ENCODE measurements around the gene TTLL11. TPM values are rescaled to one million over a fixed set of nuclear protein-coding genes. Genes with fewer than 3 reads are reported as not detected.
A peak's percentile ranks its signal among the peaks of the same experiment; 100 is the strongest.

TTLL11 gene
- total RNA-seq, 1 experiment from 2014 or later: 3.8 TPM

DNA sequence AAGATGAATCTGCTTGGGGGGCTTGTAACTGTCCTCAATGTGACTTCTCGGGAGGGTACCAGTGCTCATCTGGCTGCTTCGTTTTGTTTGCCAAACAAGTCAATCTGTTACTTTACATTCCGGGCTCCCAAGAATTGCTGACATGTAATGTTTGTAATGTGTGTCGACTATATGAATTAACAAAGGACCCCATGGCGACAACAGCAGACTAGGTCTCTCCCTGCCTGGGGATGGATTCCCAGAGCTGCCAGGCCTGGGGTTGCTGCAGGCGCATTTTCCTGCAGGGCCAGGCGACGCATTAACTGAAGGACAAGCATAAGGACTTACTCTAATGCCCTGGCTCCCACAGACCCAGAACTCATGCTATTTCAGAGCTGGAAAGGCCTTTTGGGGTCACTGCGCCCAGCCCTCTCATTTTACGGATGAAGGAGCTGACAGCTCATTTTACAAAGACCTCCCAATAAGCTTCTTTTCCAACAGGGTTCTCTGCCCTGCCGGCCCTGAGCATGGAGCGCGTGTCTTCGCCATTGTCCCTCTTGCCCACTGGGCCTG lies 214.8 kb downstream of the TTLL11 start:
- no peaks in the 10 kb centered on the region for H3K36me3 ChIP-seq
- H3K9me3 ChIP-seq (replicated peaks): no peaks in the 10 kb centered on the region
- no peaks in the 10 kb centered on the region for H3K27me3 ChIP-seq (replicated peaks)
- no peak for DNase-seq (ENCODE audit: low read depth in 1 of 2, low spot score in 2 of 2)
- no peak overlapping the region for H3K27ac ChIP-seq
- H3K4me3 ChIP-seq: no peak overlapping the region
- no peaks in the 10 kb centered on the region for H3K4me1 ChIP-seq (replicated peaks)

DNA sequence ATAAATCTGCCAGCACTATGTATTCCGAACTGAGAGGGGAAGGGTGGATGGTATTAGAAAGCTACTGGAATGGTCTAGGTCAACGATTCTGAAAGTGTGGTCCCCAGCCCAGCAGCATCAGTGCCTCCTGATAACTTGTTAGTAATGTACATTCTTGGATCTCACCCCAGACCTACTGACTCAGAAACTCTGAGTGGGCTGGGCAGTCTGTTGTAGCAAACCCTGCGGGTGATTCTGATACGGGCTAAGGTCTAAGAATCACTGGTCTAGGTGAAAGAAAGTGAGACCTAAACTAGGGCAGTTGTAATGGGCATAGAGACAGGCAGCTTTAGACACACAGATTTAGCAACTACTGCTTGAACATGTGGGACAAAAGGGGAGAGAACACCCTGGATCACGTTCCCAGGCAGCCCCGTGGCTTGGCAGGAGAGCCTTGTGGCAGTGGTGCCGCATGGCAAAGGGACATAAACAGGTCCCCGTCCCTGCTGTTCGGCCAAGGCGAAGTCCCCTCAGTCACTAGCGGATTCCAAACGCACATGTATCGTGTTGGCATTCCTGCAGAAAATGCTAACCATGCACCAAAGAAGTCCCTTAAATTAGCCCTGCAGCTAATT lies 216.3 kb downstream of the TTLL11 start:
- no peaks in the 10 kb centered on the region for H3K36me3 ChIP-seq
- H3K27me3 ChIP-seq (replicated peaks): no peaks in the 10 kb centered on the region
- no peaks in the 10 kb centered on the region for H3K4me1 ChIP-seq (replicated peaks)
- DNase-seq (ENCODE audit: low read depth in 1 of 2, low spot score in 2 of 2): no peak
- no peaks in the 10 kb centered on the region for H3K9me3 ChIP-seq (replicated peaks)
- H3K4me3 ChIP-seq: no peak overlapping the region
- H3K27ac ChIP-seq: no peak overlapping the region

DNA sequence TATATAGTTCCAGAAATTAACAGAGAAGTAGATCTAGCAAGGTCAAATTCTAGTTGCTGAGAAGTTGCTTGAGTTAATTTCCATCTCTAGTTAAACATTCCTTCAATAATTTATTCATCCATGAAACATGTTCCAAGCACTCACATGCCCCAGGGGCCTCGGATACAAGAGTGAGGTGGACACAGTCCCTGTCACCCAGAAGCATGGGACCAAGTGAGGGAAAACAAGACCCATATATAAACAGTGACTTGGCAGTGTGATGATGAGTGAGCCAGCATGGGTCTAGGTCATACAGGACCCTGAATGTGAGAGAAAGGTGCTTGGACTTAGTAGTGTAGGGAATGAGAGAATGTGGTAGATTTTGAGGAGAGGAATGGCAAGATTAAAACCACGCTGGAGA lies 216.9 kb downstream of the TTLL11 start:
- DNase-seq (ENCODE audit: low read depth in 1 of 2, low spot score in 2 of 2): no peak
- H3K27me3 ChIP-seq (replicated peaks): no peaks in the 10 kb centered on the region
- no peaks in the 10 kb centered on the region for H3K4me1 ChIP-seq (replicated peaks)
- H3K27ac ChIP-seq: no peak overlapping the region
- no peaks in the 10 kb centered on the region for H3K9me3 ChIP-seq (replicated peaks)
- H3K36me3 ChIP-seq: no peaks in the 10 kb centered on the region
- H3K4me3 ChIP-seq: no peak overlapping the region

DNA sequence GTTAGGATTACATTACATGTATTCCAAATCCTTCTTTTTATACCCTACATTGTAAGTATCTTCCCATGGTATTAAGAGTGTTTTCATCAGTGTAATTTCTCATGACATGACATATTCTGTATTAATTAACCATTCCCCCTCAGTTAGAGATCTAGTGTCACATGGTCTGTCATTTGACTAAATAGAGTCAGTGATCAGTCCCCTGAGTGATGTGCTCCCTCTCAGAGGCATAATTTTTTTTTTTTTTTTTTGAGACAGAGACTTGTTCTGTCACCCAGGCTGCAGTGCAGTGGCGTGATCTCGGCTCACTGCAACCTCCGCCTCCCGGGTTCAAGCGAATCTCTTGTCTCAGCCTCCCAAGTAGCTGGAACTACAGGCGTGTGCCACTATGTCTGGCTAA lies 218.6 kb downstream of the TTLL11 start:
- Histone ChIP-seq H3K27ac (no peak overlapping the region), H3K4me1 (replicated peaks) (no peaks in the 10 kb centered on the region), H3K4me3 (no peak overlapping the region), H3K36me3 (no peaks in the 10 kb centered on the region), H3K27me3 (replicated peaks) (no peaks in the 10 kb centered on the region), H3K9me3 (replicated peaks) (no peaks in the 10 kb centered on the region)
- no peak for DNase-seq (ENCODE audit: low read depth in 1 of 2, low spot score in 2 of 2)

DNA sequence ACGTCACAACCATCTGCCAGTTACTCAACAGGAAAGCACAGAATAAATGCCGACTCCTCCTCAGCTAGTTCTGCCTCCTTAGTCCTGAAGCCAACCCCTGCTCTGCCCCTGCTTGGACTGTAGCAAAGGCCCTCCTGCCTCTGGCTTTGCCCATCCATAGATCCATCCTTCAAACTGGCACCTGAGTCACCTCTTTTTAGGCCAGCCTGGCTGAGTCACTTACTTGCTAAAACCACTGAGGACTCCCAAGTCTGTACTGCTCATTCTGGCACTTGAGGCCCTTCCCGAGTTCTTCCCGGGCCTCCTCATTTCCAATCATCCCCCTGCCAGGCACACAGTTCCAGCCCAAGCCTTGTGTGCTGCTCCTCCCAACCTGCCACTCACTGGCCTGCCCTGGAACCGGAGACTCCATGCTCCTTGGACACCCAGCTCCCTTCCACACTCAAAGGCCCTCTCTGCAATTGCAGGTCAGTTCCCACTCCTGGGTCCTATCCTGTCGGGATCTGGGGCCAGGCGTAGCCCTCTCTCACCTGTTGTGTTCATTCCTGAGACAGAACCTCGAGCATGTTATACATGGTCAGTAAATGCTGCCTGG lies 221.6 kb downstream of the TTLL11 start:
- no peaks in the 10 kb centered on the region for H3K36me3 ChIP-seq
- DNase-seq (ENCODE audit: low read depth in 1 of 2, low spot score in 2 of 2): no peak
- no peaks in the 10 kb centered on the region for H3K27me3 ChIP-seq (replicated peaks)
- H3K4me1 ChIP-seq (replicated peaks): no peaks in the 10 kb centered on the region
- H3K4me3 ChIP-seq: no peak overlapping the region
- H3K9me3 ChIP-seq (replicated peaks): no peaks in the 10 kb centered on the region
- no peak overlapping the region for H3K27ac ChIP-seq

DNA sequence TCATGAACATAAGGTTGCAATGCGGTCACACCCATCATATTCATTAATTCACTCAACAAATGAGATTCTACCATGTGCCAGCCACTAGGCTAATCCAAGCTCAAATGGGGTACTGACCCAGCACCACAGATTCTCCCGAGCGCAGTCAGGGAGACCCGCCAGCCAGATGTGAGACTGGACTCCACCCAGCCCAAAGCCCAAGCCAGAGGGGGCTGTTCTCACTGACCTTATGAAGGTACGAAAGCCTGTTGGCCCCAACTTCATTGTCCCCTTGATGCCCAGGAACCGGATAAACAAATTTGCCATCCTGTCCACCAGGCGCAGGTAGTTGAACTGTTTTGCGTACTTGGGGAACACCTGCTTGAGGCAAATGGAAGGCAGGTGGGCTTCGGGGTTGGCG lies 222.8 kb downstream of the TTLL11 start:
- Histone ChIP-seq H3K36me3 (no peaks in the 10 kb centered on the region), H3K27me3 (replicated peaks) (no peaks in the 10 kb centered on the region), H3K4me1 (replicated peaks) (no peaks in the 10 kb centered on the region), H3K9me3 (replicated peaks) (no peaks in the 10 kb centered on the region), H3K27ac (no peak overlapping the region), H3K4me3 (no peak overlapping the region)
- no peak for DNase-seq (ENCODE audit: low read depth in 1 of 2, low spot score in 2 of 2)

DNA sequence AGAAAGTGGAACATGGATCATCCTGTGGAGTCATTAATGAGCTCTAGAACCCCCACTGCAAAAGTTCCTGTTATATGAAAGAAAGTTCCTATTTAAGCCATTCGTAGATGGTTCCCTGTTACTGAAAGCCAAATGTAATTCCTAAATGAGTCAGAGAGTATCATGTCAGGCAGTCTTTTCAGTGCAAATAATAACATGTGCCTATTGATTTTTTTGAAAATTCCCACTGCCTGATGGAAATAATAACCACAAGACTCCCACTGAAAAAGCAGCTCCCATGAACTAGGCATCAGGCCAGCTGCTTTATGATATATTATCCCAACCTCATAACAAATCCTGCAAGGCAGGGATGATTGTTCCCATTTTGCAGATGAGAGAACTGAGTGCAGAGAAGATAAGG lies 224.5 kb downstream of the TTLL11 start:
- H3K4me3 ChIP-seq: no peak overlapping the region
- H3K9me3 ChIP-seq (replicated peaks): no peaks in the 10 kb centered on the region
- H3K4me1 ChIP-seq (replicated peaks): no peaks in the 10 kb centered on the region
- no peak for DNase-seq (ENCODE audit: low read depth in 1 of 2, low spot score in 2 of 2)
- no peak overlapping the region for H3K27ac ChIP-seq
- H3K27me3 ChIP-seq (replicated peaks): no peaks in the 10 kb centered on the region
- no peaks in the 10 kb centered on the region for H3K36me3 ChIP-seq

DNA sequence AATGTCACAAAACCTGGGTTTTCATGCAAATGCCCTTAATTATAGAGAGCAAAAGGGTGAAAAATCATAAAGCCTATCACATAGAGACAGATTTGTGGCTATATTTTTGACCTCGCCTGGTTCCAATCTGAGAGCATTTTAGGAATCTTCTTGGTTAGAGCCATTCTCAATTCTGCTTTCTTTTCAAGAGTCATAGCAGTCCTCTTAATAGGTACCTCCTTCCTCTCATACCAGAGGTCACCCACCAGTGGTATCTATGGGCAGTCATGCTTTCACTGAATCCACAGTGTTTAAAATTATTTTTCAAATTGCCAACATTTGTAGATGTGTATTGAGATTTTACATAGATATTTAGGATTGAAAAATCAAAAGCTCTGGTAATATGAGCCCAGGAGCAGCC lies 226.2 kb downstream of the TTLL11 start:
- Histone ChIP-seq H3K9me3 (replicated peaks) (no peaks in the 10 kb centered on the region), H3K4me3 (no peak overlapping the region)
- DNase-seq (ENCODE audit: low read depth in 1 of 2, low spot score in 2 of 2): no peak

DNA sequence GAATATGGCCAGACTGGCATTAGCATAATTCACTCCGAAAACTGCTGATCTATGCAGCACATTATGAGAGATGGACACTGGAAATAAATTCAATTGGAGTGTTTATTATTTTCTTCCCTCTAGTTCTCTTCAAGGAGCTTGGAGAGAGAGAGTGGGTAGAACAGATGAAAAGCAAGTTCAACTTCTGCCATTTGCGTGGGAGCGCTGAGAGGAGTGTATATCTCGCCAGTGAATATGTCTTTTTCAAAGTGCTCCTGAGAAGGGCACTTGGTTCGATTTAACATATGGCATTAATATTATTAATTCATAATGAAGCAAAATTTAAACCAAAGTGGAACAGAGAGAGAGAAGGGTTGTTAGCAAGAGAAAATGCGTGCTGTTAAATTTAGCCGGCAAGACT lies 227.2 kb downstream of the TTLL11 start:
- Histone ChIP-seq H3K27ac (no peak overlapping the region), H3K27me3 (replicated peaks) (no peaks in the 10 kb centered on the region), H3K9me3 (replicated peaks) (no peaks in the 10 kb centered on the region), H3K4me3 (no peak overlapping the region), H3K4me1 (replicated peaks) (no peaks in the 10 kb centered on the region; the same call in 1 of the 2 replicates), H3K36me3 (no peaks in the 10 kb centered on the region)
- DNase-seq (ENCODE audit: low read depth in 1 of 2, low spot score in 2 of 2): peak in 1 of 2 experiments; percentile 3

More for the DNA sequence above, 226.2 kb downstream of the TTLL11 start:
- H3K27ac ChIP-seq: no peak overlapping the region
- no peaks in the 10 kb centered on the region for H3K4me1 ChIP-seq (replicated peaks)
- no peaks in the 10 kb centered on the region for H3K27me3 ChIP-seq (replicated peaks)
- no peaks in the 10 kb centered on the region for H3K36me3 ChIP-seq

DNA sequence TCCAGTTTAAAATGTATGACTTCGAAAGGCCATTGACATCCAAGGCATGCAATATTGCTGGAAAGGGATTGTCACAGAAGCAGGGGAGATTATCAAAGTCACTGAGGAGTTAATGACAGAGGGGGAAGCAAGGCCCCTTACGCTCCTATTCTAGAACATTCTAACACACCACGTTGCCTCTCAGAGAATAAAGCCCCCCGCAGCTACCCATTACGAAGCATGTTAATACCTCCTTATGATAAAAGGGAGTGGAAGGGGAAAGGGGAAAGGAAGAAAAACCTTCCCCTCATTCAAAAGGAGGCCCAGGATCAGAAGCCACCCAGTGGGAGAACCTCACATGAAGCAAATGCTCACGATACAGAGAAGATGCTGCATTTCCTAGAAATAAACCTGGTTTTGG lies 228.0 kb downstream of the TTLL11 start:
- Histone ChIP-seq H3K36me3 (no peaks in the 10 kb centered on the region), H3K4me1 (replicated peaks) (no peaks in the 10 kb centered on the region; the same call in 1 of the 2 replicates), H3K4me3 (no peak overlapping the region), H3K27me3 (replicated peaks) (no peaks in the 10 kb centered on the region), H3K9me3 (replicated peaks) (no peaks in the 10 kb centered on the region), H3K27ac (no peak overlapping the region)
- peak in 1 of 2 experiments; percentile 8 for DNase-seq (ENCODE audit: low read depth in 1 of 2, low spot score in 2 of 2)

DNA sequence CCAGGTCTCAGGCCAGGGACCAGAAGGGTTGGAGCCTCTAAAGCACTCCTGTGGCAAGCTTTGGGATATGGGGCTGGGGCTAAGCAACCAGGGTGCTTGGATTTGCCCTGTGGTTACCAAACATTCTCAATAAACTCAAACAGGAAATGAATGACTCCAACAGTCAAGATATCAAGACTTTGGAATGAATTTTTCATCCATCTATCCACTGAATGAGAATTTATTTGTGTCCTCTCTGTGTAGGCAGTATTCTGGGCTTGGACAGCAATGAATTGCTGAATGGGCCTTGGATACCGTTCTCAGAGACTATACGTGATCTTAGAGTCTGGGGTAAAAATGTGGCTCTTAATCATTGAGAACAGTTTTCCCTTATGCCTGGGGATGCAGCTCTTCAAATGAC lies 229.2 kb downstream of the TTLL11 start:
- no peaks in the 10 kb centered on the region for H3K9me3 ChIP-seq (replicated peaks)
- no peaks in the 10 kb centered on the region for H3K27me3 ChIP-seq (replicated peaks)
- H3K36me3 ChIP-seq: no peaks in the 10 kb centered on the region
- H3K4me3 ChIP-seq: no peak overlapping the region
- H3K4me1 ChIP-seq (replicated peaks): no peaks in the 10 kb centered on the region; the same call in 1 of the 2 replicates
- no peak overlapping the region for H3K27ac ChIP-seq
- DNase-seq (ENCODE audit: low read depth in 1 of 2, low spot score in 2 of 2): peak in 1 of 2 experiments; percentile 4

DNA sequence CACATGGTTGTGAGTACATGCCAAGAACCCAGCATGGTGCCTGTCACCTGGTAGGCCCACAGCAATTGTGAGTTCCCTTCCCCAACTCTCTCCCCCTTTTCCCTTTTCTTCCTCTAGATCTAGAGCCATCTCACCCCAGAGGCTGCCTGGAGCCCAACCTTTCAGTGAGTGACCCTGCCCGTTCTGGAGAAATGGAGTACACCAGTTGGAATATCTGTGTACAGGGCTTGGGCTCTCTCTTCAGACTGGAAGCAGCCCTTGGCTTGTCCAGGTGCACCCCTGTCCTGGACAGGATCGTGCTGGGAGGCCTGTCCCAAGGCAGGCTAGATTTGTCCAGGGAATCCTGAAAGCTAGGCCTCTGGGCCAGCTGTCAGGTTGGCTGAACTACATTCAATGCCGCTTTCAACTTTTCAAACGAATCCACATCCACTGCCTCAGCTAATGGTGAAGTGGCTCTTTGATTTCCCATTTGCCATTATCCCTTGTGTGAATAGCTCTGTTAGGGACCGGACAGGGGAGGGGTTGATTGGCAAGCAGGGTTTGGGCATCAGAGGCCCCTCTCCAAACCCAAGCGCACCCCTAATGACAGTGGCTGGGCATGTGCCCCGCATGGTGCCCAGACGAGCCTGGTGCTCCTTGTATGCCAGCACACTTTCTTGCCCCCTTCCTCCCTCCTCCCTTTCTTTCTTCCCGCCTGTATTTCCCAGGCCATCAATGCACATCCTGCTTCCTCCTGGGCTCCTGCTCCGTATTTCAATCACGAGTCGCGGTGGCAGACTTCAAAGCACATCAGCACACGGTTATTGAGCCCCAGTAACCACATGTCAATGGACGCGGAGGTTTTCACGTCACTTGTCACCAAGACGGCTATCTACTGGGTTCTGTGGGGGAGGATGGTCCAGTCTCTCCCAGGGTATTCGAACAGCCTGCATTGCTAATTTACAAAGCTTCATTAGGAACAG lies 230.5 kb downstream of the TTLL11 start:
- H3K27ac ChIP-seq: no peak overlapping the region

DNA sequence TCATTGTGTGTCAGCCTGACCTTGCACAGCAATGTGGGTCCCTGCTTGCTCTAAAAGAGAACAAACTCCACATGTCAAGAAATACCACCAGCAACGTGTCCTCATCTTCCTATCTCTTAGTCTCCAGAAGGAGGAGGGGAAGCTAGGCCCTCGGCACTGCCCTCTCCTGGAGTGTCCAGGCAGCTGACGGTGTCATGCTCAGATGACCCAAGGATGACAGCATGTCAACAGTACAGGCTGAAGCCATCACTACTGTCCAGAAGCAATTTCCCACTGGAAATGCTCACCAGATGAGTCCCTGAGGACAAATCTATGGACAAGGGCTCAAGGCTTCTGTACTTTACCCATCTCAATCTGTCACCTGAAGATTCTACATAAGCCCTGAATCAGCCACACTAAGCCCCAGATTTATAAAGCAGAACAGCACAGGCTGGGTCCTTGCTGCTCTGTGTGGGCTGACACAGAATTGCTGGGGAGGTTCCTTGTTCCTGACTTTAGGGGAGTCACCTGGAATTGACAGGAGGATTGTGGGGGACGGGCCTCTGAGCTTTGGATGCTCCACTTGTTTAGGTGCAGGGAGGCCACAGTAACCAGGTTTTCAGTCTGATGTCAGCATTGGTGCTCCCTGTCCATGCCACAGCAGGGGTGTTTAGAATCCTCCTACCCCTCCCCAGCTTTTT lies 231.5 kb downstream of the TTLL11 start:
- peak; percentile 11 to 39 for DNase-seq (ENCODE audit: low read depth in 1 of 2, low spot score in 2 of 2)

More for the DNA sequence above, 230.5 kb downstream of the TTLL11 start:
- no peaks in the 10 kb centered on the region for H3K9me3 ChIP-seq (replicated peaks)
- no peak overlapping the region for H3K4me3 ChIP-seq
- no peaks in the 10 kb centered on the region; the same call in 1 of the 2 replicates for H3K4me1 ChIP-seq (replicated peaks)
- H3K36me3 ChIP-seq: no peaks in the 10 kb centered on the region
- peak in 1 of 2 experiments; percentile 8 for DNase-seq (ENCODE audit: low read depth in 1 of 2, low spot score in 2 of 2)
- H3K27me3 ChIP-seq (replicated peaks): no peaks in the 10 kb centered on the region

More for the DNA sequence above, 231.5 kb downstream of the TTLL11 start:
- H3K9me3 ChIP-seq (replicated peaks): no peaks in the 10 kb centered on the region
- H3K4me3 ChIP-seq: no peak overlapping the region
- H3K36me3 ChIP-seq: no peaks in the 10 kb centered on the region
- no peaks in the 10 kb centered on the region for H3K27me3 ChIP-seq (replicated peaks)
- H3K27ac ChIP-seq: no peak overlapping the region
- no peaks in the 10 kb centered on the region; the same call in 1 of the 2 replicates for H3K4me1 ChIP-seq (replicated peaks)
